ENCODE results near the gene SNX15.

- TF ChIP-seq CTCF (IDR thresholded peaks at IDR 0.05) (no peak), ZFX (IDR thresholded peaks at IDR 0.05; ENCODE audit: borderline replicate concordance) (no peak)
These were observed 13.2 kb downstream of the SNX15 start for GRCh38 chr11:65040520-65040846.
